ENCODE data around the gene BMI1. TPM values are rescaled to one million over a fixed set of nuclear protein-coding genes. Genes with fewer than 3 reads are reported as not detected.

Gene BMI1
- total and polyA plus RNA-seq, 2 experiments from 2014 or later = 2.3 to 10.7 TPM

DNA sequence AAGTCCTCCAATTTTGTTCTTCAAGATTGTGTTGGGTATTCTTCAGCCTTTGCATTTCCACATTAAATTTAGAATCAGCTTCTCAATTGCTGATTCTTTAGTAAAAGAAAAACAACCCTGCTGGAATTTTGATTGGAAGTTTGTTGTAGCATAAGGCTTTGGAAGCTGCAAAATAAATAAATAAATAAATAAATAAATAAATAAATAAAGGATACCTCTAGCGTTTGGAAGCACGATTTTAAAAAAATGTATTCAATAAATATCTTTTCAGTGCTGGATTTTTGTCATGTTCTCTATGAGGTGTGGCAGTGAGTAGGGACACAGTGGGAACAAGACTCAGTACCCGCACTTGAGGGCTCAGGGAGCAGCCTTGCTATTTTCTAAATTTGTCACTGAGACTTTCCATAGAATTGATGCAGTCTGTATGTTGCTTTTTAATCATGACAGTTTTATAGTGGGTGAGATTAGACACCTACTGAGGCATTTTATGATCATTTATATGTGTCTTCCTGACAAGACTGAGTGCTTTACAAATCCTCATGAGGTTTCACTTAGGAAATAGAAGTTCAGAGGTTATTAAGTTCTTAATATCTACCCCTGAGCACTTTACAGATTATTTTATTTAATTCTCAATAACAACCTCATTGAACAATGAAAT lies 27.0 kb upstream of the BMI1 start:
- ATAC-seq = no peak
- no peaks in the 10 kb centered on the region for H3K4me1 Mint-ChIP-seq
- no peaks in the 10 kb centered on the region for H3K27me3 ChIP-seq (ENCODE audit: insufficient read depth)
- TF ChIP-seq CREB1 (CRISPR knock-in tag; IDR thresholded peaks at IDR 0.05; ENCODE audit: low read depth) (no peak), POLR2AphosphoS5 (IDR thresholded peaks at IDR 0.05; ENCODE audit: low read depth) (no peak), ZNF114 (CRISPR knock-in tag; IDR thresholded peaks at IDR 0.05) (no peak), JUNB (IDR thresholded peaks at IDR 0.05; ENCODE audit: unreplicated experiment) (no peak), EZH2phosphoT487 (IDR thresholded peaks at IDR 0.05; ENCODE audit: unreplicated experiment) (no peak), ZNF331 (CRISPR knock-in tag; IDR thresholded peaks at IDR 0.05; ENCODE audit: low read depth) (no peak), STAT1 (IDR thresholded peaks at IDR 0.05; ENCODE audit: unreplicated experiment) (no peak), NANOG (IDR thresholded peaks at IDR 0.05; ENCODE audit: borderline replicate concordance) (no peak)
- TF ChIP-seq, protein P1, sequence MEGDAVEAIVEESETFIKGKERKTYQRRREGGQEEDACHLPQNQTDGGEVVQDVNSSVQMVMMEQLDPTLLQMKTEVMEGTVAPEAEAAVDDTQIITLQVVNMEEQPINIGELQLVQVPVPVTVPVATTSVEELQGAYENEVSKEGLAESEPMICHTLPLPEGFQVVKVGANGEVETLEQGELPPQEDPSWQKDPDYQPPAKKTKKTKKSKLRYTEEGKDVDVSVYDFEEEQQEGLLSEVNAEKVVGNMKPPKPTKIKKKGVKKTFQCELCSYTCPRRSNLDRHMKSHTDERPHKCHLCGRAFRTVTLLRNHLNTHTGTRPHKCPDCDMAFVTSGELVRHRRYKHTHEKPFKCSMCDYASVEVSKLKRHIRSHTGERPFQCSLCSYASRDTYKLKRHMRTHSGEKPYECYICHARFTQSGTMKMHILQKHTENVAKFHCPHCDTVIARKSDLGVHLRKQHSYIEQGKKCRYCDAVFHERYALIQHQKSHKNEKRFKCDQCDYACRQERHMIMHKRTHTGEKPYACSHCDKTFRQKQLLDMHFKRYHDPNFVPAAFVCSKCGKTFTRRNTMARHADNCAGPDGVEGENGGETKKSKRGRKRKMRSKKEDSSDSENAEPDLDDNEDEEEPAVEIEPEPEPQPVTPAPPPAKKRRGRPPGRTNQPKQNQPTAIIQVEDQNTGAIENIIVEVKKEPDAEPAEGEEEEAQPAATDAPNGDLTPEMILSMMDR (conservative IDR thresholded peaks at IDR 0.05; ENCODE audit: low read depth in 2 of 2) = no peak
- TF ChIP-seq, protein P2, sequence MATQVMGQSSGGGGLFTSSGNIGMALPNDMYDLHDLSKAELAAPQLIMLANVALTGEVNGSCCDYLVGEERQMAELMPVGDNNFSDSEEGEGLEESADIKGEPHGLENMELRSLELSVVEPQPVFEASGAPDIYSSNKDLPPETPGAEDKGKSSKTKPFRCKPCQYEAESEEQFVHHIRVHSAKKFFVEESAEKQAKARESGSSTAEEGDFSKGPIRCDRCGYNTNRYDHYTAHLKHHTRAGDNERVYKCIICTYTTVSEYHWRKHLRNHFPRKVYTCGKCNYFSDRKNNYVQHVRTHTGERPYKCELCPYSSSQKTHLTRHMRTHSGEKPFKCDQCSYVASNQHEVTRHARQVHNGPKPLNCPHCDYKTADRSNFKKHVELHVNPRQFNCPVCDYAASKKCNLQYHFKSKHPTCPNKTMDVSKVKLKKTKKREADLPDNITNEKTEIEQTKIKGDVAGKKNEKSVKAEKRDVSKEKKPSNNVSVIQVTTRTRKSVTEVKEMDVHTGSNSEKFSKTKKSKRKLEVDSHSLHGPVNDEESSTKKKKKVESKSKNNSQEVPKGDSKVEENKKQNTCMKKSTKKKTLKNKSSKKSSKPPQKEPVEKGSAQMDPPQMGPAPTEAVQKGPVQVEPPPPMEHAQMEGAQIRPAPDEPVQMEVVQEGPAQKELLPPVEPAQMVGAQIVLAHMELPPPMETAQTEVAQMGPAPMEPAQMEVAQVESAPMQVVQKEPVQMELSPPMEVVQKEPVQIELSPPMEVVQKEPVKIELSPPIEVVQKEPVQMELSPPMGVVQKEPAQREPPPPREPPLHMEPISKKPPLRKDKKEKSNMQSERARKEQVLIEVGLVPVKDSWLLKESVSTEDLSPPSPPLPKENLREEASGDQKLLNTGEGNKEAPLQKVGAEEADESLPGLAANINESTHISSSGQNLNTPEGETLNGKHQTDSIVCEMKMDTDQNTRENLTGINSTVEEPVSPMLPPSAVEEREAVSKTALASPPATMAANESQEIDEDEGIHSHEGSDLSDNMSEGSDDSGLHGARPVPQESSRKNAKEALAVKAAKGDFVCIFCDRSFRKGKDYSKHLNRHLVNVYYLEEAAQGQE (IDR thresholded peaks at IDR 0.05; ENCODE audit: unreplicated experiment) = no peak
- TF ChIP-seq, protein P3, sequence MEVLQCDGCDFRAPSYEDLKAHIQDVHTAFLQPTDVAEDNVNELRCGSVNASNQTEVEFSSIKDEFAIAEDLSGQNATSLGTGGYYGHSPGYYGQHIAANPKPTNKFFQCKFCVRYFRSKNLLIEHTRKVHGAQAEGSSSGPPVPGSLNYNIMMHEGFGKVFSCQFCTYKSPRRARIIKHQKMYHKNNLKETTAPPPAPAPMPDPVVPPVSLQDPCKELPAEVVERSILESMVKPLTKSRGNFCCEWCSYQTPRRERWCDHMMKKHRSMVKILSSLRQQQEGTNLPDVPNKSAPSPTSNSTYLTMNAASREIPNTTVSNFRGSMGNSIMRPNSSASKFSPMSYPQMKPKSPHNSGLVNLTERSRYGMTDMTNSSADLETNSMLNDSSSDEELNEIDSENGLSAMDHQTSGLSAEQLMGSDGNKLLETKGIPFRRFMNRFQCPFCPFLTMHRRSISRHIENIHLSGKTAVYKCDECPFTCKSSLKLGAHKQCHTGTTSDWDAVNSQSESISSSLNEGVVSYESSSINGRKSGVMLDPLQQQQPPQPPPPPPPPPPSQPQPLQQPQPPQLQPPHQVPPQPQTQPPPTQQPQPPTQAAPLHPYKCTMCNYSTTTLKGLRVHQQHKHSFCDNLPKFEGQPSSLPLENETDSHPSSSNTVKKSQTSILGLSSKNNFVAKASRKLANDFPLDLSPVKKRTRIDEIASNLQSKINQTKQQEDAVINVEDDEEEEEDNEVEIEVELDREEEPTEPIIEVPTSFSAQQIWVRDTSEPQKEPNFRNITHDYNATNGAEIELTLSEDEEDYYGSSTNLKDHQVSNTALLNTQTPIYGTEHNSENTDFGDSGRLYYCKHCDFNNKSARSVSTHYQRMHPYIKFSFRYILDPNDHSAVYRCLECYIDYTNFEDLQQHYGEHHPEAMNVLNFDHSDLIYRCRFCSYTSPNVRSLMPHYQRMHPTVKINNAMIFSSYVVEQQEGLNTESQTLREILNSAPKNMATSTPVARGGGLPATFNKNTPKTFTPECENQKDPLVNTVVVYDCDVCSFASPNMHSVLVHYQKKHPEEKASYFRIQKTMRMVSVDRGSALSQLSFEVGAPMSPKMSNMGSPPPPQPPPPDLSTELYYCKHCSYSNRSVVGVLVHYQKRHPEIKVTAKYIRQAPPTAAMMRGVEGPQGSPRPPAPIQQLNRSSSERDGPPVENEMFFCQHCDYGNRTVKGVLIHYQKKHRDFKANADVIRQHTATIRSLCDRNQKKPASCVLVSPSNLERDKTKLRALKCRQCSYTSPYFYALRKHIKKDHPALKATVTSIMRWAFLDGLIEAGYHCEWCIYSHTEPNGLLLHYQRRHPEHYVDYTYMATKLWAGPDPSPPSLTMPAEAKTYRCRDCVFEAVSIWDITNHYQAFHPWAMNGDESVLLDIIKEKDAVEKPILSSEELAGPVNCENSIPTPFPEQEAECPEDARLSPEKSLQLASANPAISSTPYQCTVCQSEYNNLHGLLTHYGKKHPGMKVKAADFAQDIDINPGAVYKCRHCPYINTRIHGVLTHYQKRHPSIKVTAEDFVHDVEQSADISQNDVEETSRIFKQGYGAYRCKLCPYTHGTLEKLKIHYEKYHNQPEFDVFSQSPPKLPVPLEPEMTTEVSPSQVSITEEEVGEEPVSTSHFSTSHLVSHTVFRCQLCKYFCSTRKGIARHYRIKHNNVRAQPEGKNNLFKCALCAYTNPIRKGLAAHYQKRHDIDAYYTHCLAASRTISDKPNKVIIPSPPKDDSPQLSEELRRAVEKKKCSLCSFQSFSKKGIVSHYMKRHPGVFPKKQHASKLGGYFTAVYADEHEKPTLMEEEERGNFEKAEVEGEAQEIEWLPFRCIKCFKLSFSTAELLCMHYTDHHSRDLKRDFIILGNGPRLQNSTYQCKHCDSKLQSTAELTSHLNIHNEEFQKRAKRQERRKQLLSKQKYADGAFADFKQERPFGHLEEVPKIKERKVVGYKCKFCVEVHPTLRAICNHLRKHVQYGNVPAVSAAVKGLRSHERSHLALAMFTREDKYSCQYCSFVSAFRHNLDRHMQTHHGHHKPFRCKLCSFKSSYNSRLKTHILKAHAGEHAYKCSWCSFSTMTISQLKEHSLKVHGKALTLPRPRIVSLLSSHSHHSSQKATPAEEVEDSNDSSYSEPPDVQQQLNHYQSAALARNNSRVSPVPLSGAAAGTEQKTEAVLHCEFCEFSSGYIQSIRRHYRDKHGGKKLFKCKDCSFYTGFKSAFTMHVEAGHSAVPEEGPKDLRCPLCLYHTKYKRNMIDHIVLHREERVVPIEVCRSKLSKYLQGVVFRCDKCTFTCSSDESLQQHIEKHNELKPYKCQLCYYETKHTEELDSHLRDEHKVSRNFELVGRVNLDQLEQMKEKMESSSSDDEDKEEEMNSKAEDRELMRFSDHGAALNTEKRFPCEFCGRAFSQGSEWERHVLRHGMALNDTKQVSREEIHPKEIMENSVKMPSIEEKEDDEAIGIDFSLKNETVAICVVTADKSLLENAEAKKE (CRISPR knock-in tag; IDR thresholded peaks at IDR 0.05) = no peak
- no peak overlapping the region for H3K27ac Mint-ChIP-seq
- no peaks in the 10 kb centered on the region for H3K36me3 ChIP-seq (ENCODE audit: insufficient read depth)
- no peaks in the 10 kb centered on the region for H3K79me2 ChIP-seq (replicated peaks; ENCODE audit: insufficient read depth)
- no peaks in the 10 kb centered on the region for H3K36me3 Mint-ChIP-seq (ENCODE audit: low read depth)
- H3F3A ChIP-seq (replicated peaks; ENCODE audit: low read depth) = no peaks in the 10 kb centered on the region
- DNase-seq (ENCODE audit: low spot score) = no peak
- no peaks in the 10 kb centered on the region for H3K9me2 ChIP-seq (ENCODE audit: insufficient read depth)
- no peaks in the 10 kb centered on the region for H3K4me1 ChIP-seq (ENCODE audit: insufficient read depth)
- no peak overlapping the region for H3K27ac ChIP-seq (ENCODE audit: low read depth)
- no peak overlapping the region for H3K4me2 ChIP-seq
- no peaks in the 10 kb centered on the region for H3K9me3 Mint-ChIP-seq
- H3K4me3 Mint-ChIP-seq = no peak overlapping the region
- H2AFZ ChIP-seq = no peak overlapping the region
- H3K27me3 Mint-ChIP-seq (ENCODE audit: insufficient read depth, low read depth, poor library complexity) = peaks cover 7% of the 10 kb centered on the region
- no peaks in the 10 kb centered on the region for H4K20me1 ChIP-seq (replicated peaks; ENCODE audit: insufficient read depth)
- H3K4me3 ChIP-seq = no peak overlapping the region
